ENCODE data around the gene DAGLA.

DNA sequence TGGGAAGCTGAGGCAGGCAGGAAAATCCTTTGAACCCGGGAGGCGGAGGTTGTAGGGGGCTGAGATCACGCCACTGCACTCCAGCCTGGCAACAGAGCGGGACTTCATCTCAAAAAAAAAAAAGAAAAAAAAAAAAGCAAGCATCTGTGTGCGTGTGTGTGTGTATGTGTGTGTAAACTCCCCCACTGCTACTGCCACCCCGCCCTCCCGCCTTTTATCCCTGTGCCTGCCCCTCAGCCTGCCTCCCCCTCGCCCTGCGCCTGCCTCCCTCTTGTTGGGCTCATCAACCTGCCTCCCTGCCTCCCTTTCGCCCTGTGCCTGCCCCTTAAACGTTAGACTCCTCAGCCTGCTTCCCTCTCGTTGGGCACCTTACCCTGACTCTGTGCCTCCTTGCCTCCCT is 94.2 kb downstream of the DAGLA start:
- TF ChIP-seq CTCF (IDR thresholded peaks at IDR 0.05; ENCODE audit: low read length), result no peak
- no peak for TF ChIP-seq EZH2 (IDR thresholded peaks at IDR 0.05; ENCODE audit: borderline replicate concordance, low read length)

Measured in OCI-LY1 (cell line).